Breast epithelium (tissue), 4 donors: Measurements from ENCODE around the gene MBTPS1. TPM values are rescaled to one million over a fixed set of nuclear protein-coding genes. Genes with fewer than 3 reads are reported as not detected.

ENCODE experiments used
- DNase-seq, 2 donors: peaks; one replicate each; pipeline ENCODE4 v3.0.0-alpha.2; 2019; ENCODE audit warnings: low spot score in 2 of 2
- H3K27ac ChIP-seq, 2 donors: fragments of 200-600 bp; sonication (generic) in 1 of 2; one replicate each; pipeline ENCODE4 v1.5.1; 2016 to 2019; ENCODE audit warnings: mild to moderate bottlenecking in 1 of 2
- H3K27me3 ChIP-seq, 2 donors: fragments of 200-600 bp; sonication (generic) in 1 of 2; one replicate each; pipeline versions ENCODE4 v1.5.1 to v1.6.0; 2017 to 2019; ENCODE audit warnings: control low read depth in 1 of 2, mild to moderate bottlenecking in 1 of 2
- H3K36me3 ChIP-seq: fragments of 200-600 bp; one replicate; pipeline ENCODE4 v1.5.1; 2019
- H3K4me1 ChIP-seq, 2 donors: fragments of 200-600 bp; sonication (generic); one replicate each; pipeline ENCODE4 v1.5.1; 2016 to 2019; ENCODE audit warnings: control low read depth in 1 of 2
- H3K4me3 ChIP-seq, 3 donors: fragments of 200-600 bp; sonication (generic); 1 replicate in 2 of 3; 2 replicates in 1 of 3; pipeline ENCODE4 v1.5.1; 2016 to 2019; ENCODE audit warnings: mild to moderate bottlenecking in 3 of 3, moderate library complexity in 2 of 3
- H3K9me3 ChIP-seq, 2 donors: fragments of 200-600 bp; sonication (generic) in 1 of 2; one replicate each; pipeline ENCODE4 v1.5.1; 2016 to 2019; ENCODE audit warnings: control low read depth in 1 of 2
- CTCF ChIP-seq, 3 donors: fragments of 450-650 bp; IDR thresholded peaks; one replicate each; pipeline ENCODE4 v1.5.1; 2016 to 2017; ENCODE audit warnings: antibody characterized with exemption in 3 of 3, mild to moderate bottlenecking in 3 of 3, moderate library complexity in 3 of 3
- POLR2A ChIP-seq: fragments of 450-650 bp; IDR thresholded peaks from one replicate; pipeline ENCODE4 v1.6.1; 2016; ENCODE audit warnings: antibody characterized with exemption, mild to moderate bottlenecking, moderate library complexity
- POLR2AphosphoS5 ChIP-seq, 3 donors: sonication (generic); formaldehyde crosslinking; IDR thresholded peaks; one replicate each; pipeline ENCODE4 v1.6.1; 2017; ENCODE audit warnings: antibody characterized with exemption in 3 of 3
- intact Hi-C: fragments of 100-400 bp; cut with DNase I; formaldehyde crosslinking; loops from one replicate; pipeline ENCODE4 v1.15.1; 2023; ENCODE audit warnings: low total_unique reads
- total RNA-seq, 3 donors: library from RNA; depleted of rRNA; stranded (reverse); fragments of >200 nt; gene quantifications; one replicate each; pipeline ENCODE4 v1.1.0, GENCODE V29; 2016

Gene MBTPS1
- total RNA-seq, 3 donors from 2014 or later: 95.4 to 142 (median 121) TPM

GRCh38 chr16:84020353-84020752 lies 96.4 kb downstream of the MBTPS1 start:
- no peak for TF ChIP-seq CTCF (IDR thresholded peaks at IDR 0.05)
- TF ChIP-seq POLR2A: no peak
- no peak for TF ChIP-seq POLR2AphosphoS5 (IDR thresholded peaks at IDR 0.05)
- no peak overlapping the region for H3K4me3 ChIP-seq
- no peak for DNase-seq
- H3K36me3 ChIP-seq: no peaks in the 10 kb centered on the region
- H3K27ac ChIP-seq: no peak overlapping the region
- intact Hi-C loops: no loop called here
- no peaks in the 10 kb centered on the region for H3K4me1 ChIP-seq
- H3K27me3 ChIP-seq: no peaks in the 10 kb centered on the region
- peaks cover 0 to 15% of the 10 kb centered on the region in 2 donors for H3K9me3 ChIP-seq

GRCh38 chr16:84018710-84019109 lies 98.0 kb downstream of the MBTPS1 start:
- DNase-seq: no peak
- intact Hi-C loops: no loop called here
- Histone ChIP-seq H3K27ac (no peak overlapping the region), H3K36me3 (no peaks in the 10 kb centered on the region), H3K9me3 (peaks cover 0 to 15% of the 10 kb centered on the region in 2 donors), H3K27me3 (no peaks in the 10 kb centered on the region), H3K4me1 (no peaks in the 10 kb centered on the region), H3K4me3 (no peak overlapping the region)
- TF ChIP-seq POLR2AphosphoS5 (IDR thresholded peaks at IDR 0.05) (no peak), POLR2A (no peak), CTCF (IDR thresholded peaks at IDR 0.05) (no peak)

- intact Hi-C loops: no loop called here
- peaks cover 0 to 8% of the 10 kb centered on the region in 2 donors for H3K9me3 ChIP-seq
Measured at GRCh38 chr16:84016477-84016876, 100.3 kb downstream of the MBTPS1 start.

GRCh38 chr16:84015399-84015798 lies 101.3 kb downstream of the MBTPS1 start:
- no peaks in the 10 kb centered on the region for H3K4me1 ChIP-seq
- no peaks in the 10 kb centered on the region for H3K9me3 ChIP-seq
- no peak overlapping the region for H3K27ac ChIP-seq
- H3K36me3 ChIP-seq: no peaks in the 10 kb centered on the region
- no peaks in the 10 kb centered on the region for H3K27me3 ChIP-seq
- no peak for DNase-seq
- H3K4me3 ChIP-seq: no peak overlapping the region
- intact Hi-C loops: no loop called here
- no peak for TF ChIP-seq CTCF (IDR thresholded peaks at IDR 0.05)
- no peak for TF ChIP-seq POLR2AphosphoS5 (IDR thresholded peaks at IDR 0.05)
- TF ChIP-seq POLR2A: no peak

More at GRCh38 chr16:84016477-84016876, 100.3 kb downstream of the MBTPS1 start:
- Histone ChIP-seq H3K4me3 (no peak overlapping the region), H3K36me3 (no peaks in the 10 kb centered on the region), H3K27me3 (no peaks in the 10 kb centered on the region), H3K27ac (no peak overlapping the region), H3K4me1 (no peaks in the 10 kb centered on the region)
- DNase-seq: no peak
- TF ChIP-seq POLR2AphosphoS5 (IDR thresholded peaks at IDR 0.05) (no peak), POLR2A (no peak), CTCF (IDR thresholded peaks at IDR 0.05) (no peak)

- TF ChIP-seq POLR2A (no peak), CTCF (IDR thresholded peaks at IDR 0.05) (no peak), POLR2AphosphoS5 (IDR thresholded peaks at IDR 0.05) (no peak)
Measured at GRCh38 chr16:84014570-84015327, 102.0 kb downstream of the MBTPS1 start.

More at GRCh38 chr16:84014570-84015327, 102.0 kb downstream of the MBTPS1 start:
- Histone ChIP-seq H3K4me1 (no peaks in the 10 kb centered on the region), H3K36me3 (no peaks in the 10 kb centered on the region), H3K9me3 (no peaks in the 10 kb centered on the region), H3K4me3 (no peak overlapping the region), H3K27ac (no peak overlapping the region), H3K27me3 (no peaks in the 10 kb centered on the region)
- no peak for DNase-seq
- intact Hi-C loops: no loop called here
